ENCODE results near the gene TMOD2. TPM values are rescaled to one million over a fixed set of nuclear protein-coding genes. Genes with fewer than 3 reads are reported as not detected.

The TMOD2 gene
- 7.0 TPM for total RNA-seq

DNA sequence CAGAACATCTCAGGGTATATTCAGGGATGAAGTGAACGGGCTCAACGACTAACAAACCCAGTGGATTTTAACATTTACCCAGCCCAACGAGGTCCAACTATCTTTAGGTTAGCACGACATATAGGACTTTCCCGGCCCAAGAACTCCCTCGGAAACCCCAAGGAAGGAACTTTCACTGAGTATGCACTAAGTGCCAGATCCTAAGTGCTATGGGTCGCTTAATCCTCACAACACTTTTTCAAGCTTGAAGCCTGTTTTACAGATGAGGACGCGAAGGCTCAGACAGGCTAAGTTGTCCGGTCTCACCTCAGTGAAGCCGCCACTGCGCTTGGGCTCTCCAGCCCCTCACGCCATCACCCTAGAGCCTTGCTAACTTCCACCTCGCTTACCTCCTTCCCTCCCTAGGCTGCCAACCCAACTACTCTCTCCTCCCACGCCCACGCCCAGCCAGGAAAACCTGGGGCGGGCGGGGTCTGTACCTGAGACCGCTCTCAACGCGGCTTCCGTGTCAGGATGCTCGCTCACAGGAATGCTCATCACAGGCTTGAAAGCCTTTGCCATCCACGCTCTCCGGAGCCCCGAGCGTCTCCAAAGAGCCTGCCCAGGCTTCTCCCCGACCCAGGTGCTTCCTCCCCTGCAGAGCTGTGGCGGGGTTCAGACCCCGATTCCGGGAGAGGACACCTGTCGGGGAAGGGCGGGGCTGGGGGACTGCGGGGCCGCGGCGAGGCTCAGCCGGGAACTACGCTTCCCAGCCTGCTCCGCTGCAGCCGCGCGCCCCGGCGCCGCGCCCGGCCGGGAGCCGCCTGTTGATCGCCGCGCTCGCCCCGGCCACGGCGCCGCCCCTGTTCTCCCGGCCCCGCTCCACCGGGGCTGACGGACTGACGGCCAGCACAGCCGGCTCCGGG lies at the start of gene TMOD2:
Gene TMOD2, plus strand, starts transcription at position 806 of the 905 bp plus-strand sequence. CDS start 14,845 bp downstream, outside the sequence.
- peak in 1 of 2 donors; percentile 66 for DNase-seq (ENCODE audit: low spot score in 2 of 2)
- intact Hi-C loops (cut with DNase I) = loop anchor here (2.0 kb wide), 1 partner anchor 14 kb away; the partner anchor contains the start of gene LYSMD2

GRCh38 chr15:51702710-51703109 lies 48.7 kb upstream of the TMOD2 start:
- intact Hi-C loops (cut with DNase I) = no loop called here
- TF ChIP-seq, protein P1, sequence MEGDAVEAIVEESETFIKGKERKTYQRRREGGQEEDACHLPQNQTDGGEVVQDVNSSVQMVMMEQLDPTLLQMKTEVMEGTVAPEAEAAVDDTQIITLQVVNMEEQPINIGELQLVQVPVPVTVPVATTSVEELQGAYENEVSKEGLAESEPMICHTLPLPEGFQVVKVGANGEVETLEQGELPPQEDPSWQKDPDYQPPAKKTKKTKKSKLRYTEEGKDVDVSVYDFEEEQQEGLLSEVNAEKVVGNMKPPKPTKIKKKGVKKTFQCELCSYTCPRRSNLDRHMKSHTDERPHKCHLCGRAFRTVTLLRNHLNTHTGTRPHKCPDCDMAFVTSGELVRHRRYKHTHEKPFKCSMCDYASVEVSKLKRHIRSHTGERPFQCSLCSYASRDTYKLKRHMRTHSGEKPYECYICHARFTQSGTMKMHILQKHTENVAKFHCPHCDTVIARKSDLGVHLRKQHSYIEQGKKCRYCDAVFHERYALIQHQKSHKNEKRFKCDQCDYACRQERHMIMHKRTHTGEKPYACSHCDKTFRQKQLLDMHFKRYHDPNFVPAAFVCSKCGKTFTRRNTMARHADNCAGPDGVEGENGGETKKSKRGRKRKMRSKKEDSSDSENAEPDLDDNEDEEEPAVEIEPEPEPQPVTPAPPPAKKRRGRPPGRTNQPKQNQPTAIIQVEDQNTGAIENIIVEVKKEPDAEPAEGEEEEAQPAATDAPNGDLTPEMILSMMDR (IDR thresholded peaks at IDR 0.05) = no peak
- Histone ChIP-seq H3K4me1 (no peaks in the 10 kb centered on the region), H3K9me3 (no peaks in the 10 kb centered on the region), H3K4me3 (no peak overlapping the region), H3K27me3 (no peaks in the 10 kb centered on the region), H3K36me3 (no peaks in the 10 kb centered on the region), H3K27ac (no peak overlapping the region)
- no peak for DNase-seq (ENCODE audit: low spot score in 2 of 2)

More for the DNA sequence above, at the start of gene TMOD2:
- Histone ChIP-seq H3K27me3 (no peaks in the 10 kb centered on the region), H3K9me3 (no peaks in the 10 kb centered on the region), H3K4me1 (peaks cover 0 to 8% of the 10 kb centered on the region in 2 donors), H3K27ac (peak within 1 kb of the TSS in 1 of 2 donors; percentile 67), H3K4me3 (peak within 1 kb of the TSS; percentile 94 to 98), H3K36me3 (no peaks in the 10 kb centered on the region)
- TF ChIP-seq, protein P1 (IDR thresholded peaks at IDR 0.05) = no peak

DNA sequence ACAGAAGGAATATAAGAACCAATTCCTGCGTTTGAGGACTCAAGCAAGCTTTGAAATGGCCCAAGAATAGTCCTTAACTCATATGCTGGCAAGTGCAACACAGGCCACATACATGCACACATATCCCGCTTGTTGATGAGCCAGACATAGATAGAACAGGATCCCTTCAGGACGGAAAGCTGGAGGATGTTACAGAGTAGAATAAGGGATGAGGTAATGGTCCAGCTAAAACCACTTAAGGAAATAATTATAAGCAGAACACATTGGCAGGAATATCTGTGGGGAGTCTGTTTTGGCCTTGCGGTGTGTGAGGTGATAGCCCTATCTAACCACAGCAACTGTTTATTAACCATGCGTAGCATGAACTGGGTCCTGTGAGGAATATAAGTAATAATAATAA lies 45.1 kb upstream of the TMOD2 start:
- intact Hi-C loops (cut with DNase I) = no loop called here
- H3K4me3 ChIP-seq = no peak overlapping the region
- no peaks in the 10 kb centered on the region for H3K4me1 ChIP-seq
- no peak overlapping the region for H3K27ac ChIP-seq
- TF ChIP-seq, protein P1 (IDR thresholded peaks at IDR 0.05) = no peak
- H3K36me3 ChIP-seq = no peaks in the 10 kb centered on the region
- no peak for DNase-seq (ENCODE audit: low spot score in 2 of 2)
- H3K9me3 ChIP-seq = no peaks in the 10 kb centered on the region
- no peaks in the 10 kb centered on the region for H3K27me3 ChIP-seq

DNA sequence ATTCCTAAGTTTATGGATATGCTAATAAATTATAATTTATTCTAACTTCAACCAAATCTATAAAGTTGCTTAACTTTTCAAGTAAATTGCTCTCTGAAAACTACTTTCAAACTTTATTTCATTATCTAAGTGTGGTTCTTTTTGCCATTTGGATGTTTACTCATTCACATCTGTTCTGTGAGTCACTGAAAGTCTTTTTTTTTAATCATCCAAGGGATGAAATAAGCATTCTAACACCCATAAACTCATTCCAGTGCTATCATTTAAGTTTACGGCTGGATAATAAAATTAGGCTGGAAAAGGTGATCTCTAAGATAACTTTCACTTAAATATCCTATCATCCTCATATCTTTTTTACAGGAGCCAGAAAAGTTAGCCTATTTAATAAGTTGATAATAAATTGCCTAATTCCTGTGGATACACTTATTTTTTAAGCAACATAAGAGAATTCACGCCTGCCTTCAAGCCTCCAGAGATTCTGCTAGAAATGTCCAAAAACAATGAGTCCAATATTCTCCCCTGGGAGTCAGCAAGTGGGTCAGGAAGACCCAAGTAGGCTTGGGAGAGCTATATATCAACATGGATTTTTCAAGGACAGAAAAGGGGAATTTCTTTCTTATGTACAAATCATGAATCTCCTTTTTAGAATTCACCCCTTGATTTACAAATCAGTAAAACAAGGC lies 44.3 kb upstream of the TMOD2 start:
- Histone ChIP-seq H3K4me1 (no peaks in the 10 kb centered on the region), H3K27ac (no peak overlapping the region), H3K27me3 (no peaks in the 10 kb centered on the region), H3K9me3 (no peaks in the 10 kb centered on the region), H3K4me3 (no peak overlapping the region), H3K36me3 (no peaks in the 10 kb centered on the region)
- intact Hi-C loops (cut with DNase I) = no loop called here
- TF ChIP-seq, protein P1 (IDR thresholded peaks at IDR 0.05) = no peak
- no peak for DNase-seq (ENCODE audit: low spot score in 2 of 2)

DNA sequence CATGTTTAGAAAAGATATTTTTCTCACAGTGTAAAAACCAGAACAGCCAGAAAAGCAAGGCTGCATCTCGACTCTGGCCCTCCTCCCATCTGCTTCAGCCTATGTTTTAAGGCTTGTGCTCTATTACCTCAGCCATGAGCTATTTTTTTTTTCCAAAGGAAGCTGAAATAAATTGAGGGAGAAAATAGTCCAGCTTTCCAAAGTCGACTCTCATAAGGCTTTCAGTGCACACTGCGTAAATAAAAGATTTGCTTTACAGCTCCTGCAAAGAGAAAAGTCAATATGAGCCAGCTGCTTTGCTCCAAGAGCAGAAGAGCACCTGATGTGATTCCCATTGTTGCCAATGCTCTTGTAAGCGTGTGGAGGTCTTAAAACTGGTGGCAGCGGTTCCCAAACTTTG lies 43.4 kb upstream of the TMOD2 start:
- no peak for DNase-seq (ENCODE audit: low spot score in 2 of 2)
- Histone ChIP-seq H3K27me3 (no peaks in the 10 kb centered on the region), H3K27ac (no peak overlapping the region), H3K4me3 (no peak overlapping the region), H3K4me1 (no peaks in the 10 kb centered on the region), H3K36me3 (no peaks in the 10 kb centered on the region), H3K9me3 (no peaks in the 10 kb centered on the region)
- TF ChIP-seq, protein P1 (IDR thresholded peaks at IDR 0.05) = no peak
- intact Hi-C loops (cut with DNase I) = no loop called here
